K562 (cell line): Measurements from ENCODE around the gene RTP3. TPM values are rescaled to one million over a fixed set of nuclear protein-coding genes. Genes with fewer than 3 reads are reported as not detected.

ENCODE experiments used
- ATAC-seq: fragments of 200-7000 bp; cut with Tn5 transposase; 3 replicates; pipeline ENCODE4 v1.9.1; 2020; ENCODE audit warnings: moderate library complexity
- BruUV-seq: library from RNA; stranded (reverse); fragments of 400-500 nt; replicated peaks from 2 replicates; lab custom pipeline; 2021; lab: Mats Ljungman, UMichigan
- CTCF ChIA-PET: fragments of 300-600 bp; formaldehyde crosslinking; extraction: SDS; loops from one replicate; lab custom pipeline; 2021; ENCODE audit warnings: low intra/inter-chr PET ratio; lab: Yijun Ruan, JAX
- POLR2A ChIA-PET: fragments of 300-600, 350-650 bp; sonication (Branson Sonifier 250); formaldehyde crosslinking; extraction: SDS; loops from one replicate; lab custom pipeline; 2021; ENCODE audit warnings: antibody characterized with exemption, inconsistent platforms; lab: Yijun Ruan, JAX
- DNase-seq, 4 experiments: peaks; one replicate each; pipeline versions ENCODE4 v3.0.0 to v3.0.0-alpha.2; 2011 to 2018; ENCODE audit warnings: low spot score in 3 of 4, mixed read lengths in 3 of 4; ENCODE audit errors: extremely low read depth in 1 of 4
- FAIRE-seq: peaks from 2 replicates; lab custom pipeline; 2011; peaks lifted over from hg19 to GRCh38; lab: Jason Lieb, UNC
- H2AFZ ChIP-seq: 2 replicates; pipeline ENCODE4 v1.6.0; 2011; ENCODE audit warnings: low read depth, low read length, control low read depth, inconsistent platforms
- H3K27ac ChIP-seq: fragments of 200-600 bp; 3 replicates; pipeline ENCODE4 v1.8.0; 2011; ENCODE audit warnings: low read depth, mild to moderate bottlenecking, control low read depth, inconsistent platforms, low read length, moderate library complexity, mixed read lengths; ENCODE audit errors: extremely low read depth
- H3K27me3 ChIP-seq, 2 experiments: fragments of 300-600 bp in 1 of 2; 2 replicates in 1 of 2; 3 replicates in 1 of 2; pipeline versions ENCODE4 v1.6.0 to v1.8.0; 2011; ENCODE audit warnings: inconsistent platforms in 2 of 2, low read length in 2 of 2, mild to moderate bottlenecking in 1 of 2, mixed read lengths in 1 of 2, moderate library complexity in 1 of 2; ENCODE audit not compliant: control insufficient read depth in 2 of 2, insufficient read depth in 2 of 2
- H3K36me3 ChIP-seq: fragments of 300-600 bp; 3 replicates; pipeline ENCODE4 v1.8.0; 2011; ENCODE audit warnings: mild to moderate bottlenecking, low read length, inconsistent platforms; ENCODE audit not compliant: control insufficient read depth, insufficient read depth
- H3K4me1 ChIP-seq, 2 experiments: fragments of 200-600 bp in 1 of 2; replicated peaks in 1 of 2; 2 replicates in 1 of 2; 3 replicates in 1 of 2; pipeline versions ENCODE4 v1.5.1 to v1.8.0; 2011; ENCODE audit warnings: inconsistent platforms in 2 of 2, low read length in 2 of 2, mild to moderate bottlenecking in 1 of 2, mixed read lengths in 1 of 2, moderate library complexity in 1 of 2; ENCODE audit not compliant: control insufficient read depth in 2 of 2, insufficient read depth in 2 of 2
- H3K4me2 ChIP-seq: 2 replicates; pipeline ENCODE4 v1.6.1; 2011; ENCODE audit warnings: low read length, control low read depth, inconsistent platforms, mixed read lengths; ENCODE audit not compliant: insufficient read depth
- H3K4me3 ChIP-seq: fragments of 200-600 bp; sonication (generic), shearing (Covaris generic); 2 replicates; pipeline ENCODE4 v1.5.1; 2016; ENCODE audit warnings: control low read depth, inconsistent platforms
- H3K79me2 ChIP-seq: fragments of 200-600 bp; 3 replicates; pipeline ENCODE4 v1.8.0; 2011; ENCODE audit warnings: low read length, inconsistent platforms; ENCODE audit not compliant: control insufficient read depth, insufficient read depth
- H3K9ac ChIP-seq, 2 experiments: 2 replicates each; pipeline versions ENCODE4 v1.6.0 to v1.6.1; 2011; ENCODE audit warnings: low read depth in 2 of 2, low read length in 2 of 2, control low read depth in 1 of 2, inconsistent platforms in 1 of 2, mild to moderate bottlenecking in 1 of 2, mixed read lengths in 1 of 2; ENCODE audit not compliant: insufficient read depth in 1 of 2
- H3K9me1 ChIP-seq: one replicate; pipeline ENCODE4 v1.6.0; 2011; ENCODE audit warnings: inconsistent platforms, mild to moderate bottlenecking, low read length, moderate library complexity; ENCODE audit not compliant: control insufficient read depth, insufficient read depth
- H3K9me3 ChIP-seq: replicated peaks from 2 replicates; pipeline ENCODE4 v1.5.1; 2011; ENCODE audit warnings: low read depth, low read length, inconsistent platforms; ENCODE audit not compliant: control insufficient read depth, insufficient read depth
- H4K20me1 ChIP-seq: replicated peaks from 2 replicates; pipeline ENCODE4 v1.6.1; 2011; ENCODE audit warnings: low read length, inconsistent platforms, mixed read lengths; ENCODE audit not compliant: control insufficient read depth, insufficient read depth
- CHCHD3 ChIP-seq: fragments of 250-450 bp; sonication (Bioruptor Pico); IDR thresholded peaks from 2 replicates; pipeline ENCODE4 v2.1.2; 2022; ENCODE audit warnings: mild to moderate bottlenecking
- CTCF ChIP-seq, 3 experiments: IDR thresholded peaks in 2 of 3; conservative IDR thresholded peaks in 1 of 3; 2 replicates each; pipeline ENCODE4 v1.5.1; 2011 to 2012; ENCODE audit warnings: low read length in 3 of 3, mild to moderate bottlenecking in 3 of 3, control low read depth in 2 of 3, improper control_type of control experiment in 1 of 3, inconsistent platforms in 1 of 3, low read depth in 1 of 3, mixed read lengths in 1 of 3, moderate library complexity in 1 of 3; ENCODE audit not compliant: insufficient read depth in 2 of 3
- MAFK ChIP-seq: IDR thresholded peaks from 2 replicates; pipeline ENCODE4 v1.6.1; 2011; ENCODE audit warnings: low read length, improper control_type of control experiment
- MBD2 ChIP-seq: sonication (generic); IDR thresholded peaks from 2 replicates; pipeline ENCODE4 v1.6.1; 2016; ENCODE audit warnings: low read depth, borderline replicate concordance
- MCM5 ChIP-seq: fragments of 450-650 bp; IDR thresholded peaks from 2 replicates; pipeline ENCODE4 v1.6.1; 2016; ENCODE audit warnings: low read depth
- MYBL2 ChIP-seq, 2 experiments: fragments of 450-650 bp in 1 of 2; sonication (generic) in 1 of 2; formaldehyde crosslinking in 1 of 2; IDR thresholded peaks; 2 replicates each; pipeline versions ENCODE4 v1.6.1 to v1.8.1; 2017 to 2022; ENCODE audit warnings: borderline replicate concordance in 1 of 2, inconsistent platforms in 1 of 2, low read depth in 1 of 2, mild to moderate bottlenecking in 1 of 2, missing genetic modification reagents in 1 of 2, moderate library complexity in 1 of 2
- PHB2 ChIP-seq: fragments of 450-650 bp; IDR thresholded peaks from 2 replicates; pipeline ENCODE4 v1.6.1; 2017; ENCODE audit warnings: low read depth
- PHF21A ChIP-seq: fragments of 450-650 bp; IDR thresholded peaks from 2 replicates; pipeline ENCODE4 v1.6.1; 2017; ENCODE audit warnings: low read depth, borderline replicate concordance
- PML ChIP-seq: IDR thresholded peaks from 2 replicates; pipeline ENCODE4 v1.6.1; 2012; ENCODE audit warnings: low read length, inconsistent platforms
- RAD21 ChIP-seq, 2 experiments: fragments of 250-450 bp in 1 of 2; fragments of 450-650 bp in 1 of 2; sonication (Bioruptor Pico) in 1 of 2; formaldehyde crosslinking in 1 of 2; IDR thresholded peaks in 1 of 2; conservative IDR thresholded peaks in 1 of 2; 2 replicates each; pipeline versions ENCODE4 v1.4.0 to v1.8.0; 2020 to 2022; ENCODE audit warnings: mild to moderate bottlenecking in 2 of 2, moderate library complexity in 1 of 2
- RBM25 ChIP-seq: fragments of 200-400 bp; formaldehyde crosslinking; IDR thresholded peaks from 2 replicates; pipeline ENCODE4 v1.6.1; 2018; ENCODE audit warnings: low read length, low read depth, moderate library complexity; ENCODE audit not compliant: severe bottlenecking
- RCOR1 ChIP-seq, 2 experiments: IDR thresholded peaks; 2 replicates each; pipeline ENCODE4 v1.6.1; 2012; ENCODE audit warnings: low read depth in 2 of 2, low read length in 2 of 2, borderline replicate concordance in 1 of 2, improper control_type of control experiment in 1 of 2
- YY1 ChIP-seq, 3 experiments: IDR thresholded peaks; 2 replicates each; pipeline ENCODE4 v1.6.1; 2011; ENCODE audit warnings: low read length in 2 of 3, mild to moderate bottlenecking in 2 of 3, moderate library complexity in 2 of 3, borderline replicate concordance in 1 of 3, control low read depth in 1 of 3, low read depth in 1 of 3; ENCODE audit not compliant: insufficient read depth in 3 of 3, insufficient replicate concordance in 2 of 3, control insufficient read depth in 1 of 3, insufficient read length in 1 of 3; ENCODE audit errors: extremely low read depth in 1 of 3
- ZNF121 ChIP-seq: sonication (generic); formaldehyde crosslinking; conservative IDR thresholded peaks from 2 replicates; pipeline ENCODE4 v1.8.0; 2022; ENCODE audit warnings: missing genetic modification reagents
- ZNF57 ChIP-seq: fragments of 450-650 bp; formaldehyde crosslinking; IDR thresholded peaks from 2 replicates; pipeline ENCODE4 v1.4.0; 2020; ENCODE audit warnings: mild to moderate bottlenecking, moderate library complexity
- WGBS: fragments of 100-300 bp; shearing (Covaris generic); methylation state at CpG from one replicate; pipeline ENCODE4 v1.1.6; 2016; ENCODE audit warnings: low coverage, mixed read lengths; ENCODE audit not compliant: insufficient coverage; ENCODE audit errors: missing lambda C conversion rate; 5-methylcytosine and 5-hydroxymethylcytosine counted together
- in situ Hi-C: fragments of 300-500 bp; cut with MboI; formaldehyde crosslinking; loops from 4 replicates; pipeline ENCODE4 v1.15.0; 2018; ENCODE audit warnings: inconsistent platforms, mixed read lengths
- intact Hi-C: fragments of 100-400 bp; cut with micrococcal nuclease; formaldehyde crosslinking; loops from 2 replicates; pipeline ENCODE4 v1.14.2; 2022
- polyA plus RNA-seq, 8 experiments: library from polyadenylated mRNA; depleted of rRNA in 4 of 8; stranded (reverse) in 5 of 8; unstranded in 3 of 8; fragments of >200 nt; fragmentation: Nextera tagmentation in 2 of 8; fragmentation: Illumina TruSeq in 1 of 8; extraction: Ambion mirVana in 2 of 8; extraction: Trizol in 1 of 8; gene quantifications; 2 replicates each; pipeline versions ENCODE4 v1.2.1 to v1.2.3, GENCODE V29; 2011 to 2014; ENCODE audit warnings: inconsistent platforms in 1 of 8, missing spikeins in 1 of 8
- total RNA-seq, 7 experiments: library from RNA; depleted of rRNA in 6 of 7; stranded (reverse); fragments of >200 nt in 6 of 7; fragmentation: Illumina TruSeq in 2 of 7; extraction: Trizol in 2 of 7; gene quantifications; 2 replicates each; pipeline versions ENCODE4 v1.2.1 to v1.2.3, GENCODE V29; 2011 to 2021; ENCODE audit warnings: low replicate concordance in 1 of 7
- TF ChIP-seq, protein P1 (sequence below): sonication (generic); formaldehyde crosslinking; IDR thresholded peaks from 2 replicates; pipeline ENCODE4 v1.8.0; 2023; ENCODE audit warnings: mild to moderate bottlenecking, missing genetic modification reagents

RTP3 gene
- total and polyA plus RNA-seq, 9 of the 15 experiments (the other 6 are each of a cell fraction or from before 2014, with no cell fraction given) = not detected

DNA sequence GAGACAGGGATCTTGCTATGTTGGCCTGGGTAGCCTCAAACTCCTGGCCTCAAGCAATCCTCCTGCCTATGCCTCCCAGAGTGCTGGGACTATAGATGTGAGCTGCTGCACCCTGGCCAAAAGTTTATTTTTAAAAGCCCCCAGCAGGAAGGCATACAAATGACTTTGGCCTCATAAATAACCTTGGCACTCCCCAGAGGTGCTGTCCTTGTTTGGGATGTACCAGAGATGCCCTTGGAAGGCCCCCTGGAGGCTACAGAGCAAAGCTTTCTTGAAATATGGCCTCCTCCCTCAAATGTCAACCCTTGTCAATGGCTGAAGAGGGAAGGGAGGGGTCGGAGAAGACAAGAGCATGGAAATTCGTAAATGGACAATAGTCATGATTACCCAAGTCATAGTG, 14.0 kb upstream of the RTP3 start:
- Histone ChIP-seq H3K27ac (no peak overlapping the region), H3K9me1 (no peaks in the 10 kb centered on the region), H3K27me3 (peaks cover 15 to 18% of the 10 kb centered on the region in 2 experiments; a peak in 4 of 5 replicates), H4K20me1 (no peaks in the 10 kb centered on the region), H3K79me2 (no peaks in the 10 kb centered on the region), H3K9ac (no peak overlapping the region), H2AFZ (no peak overlapping the region), H3K36me3 (no peaks in the 10 kb centered on the region), H3K4me2 (no peak overlapping the region), H3K4me3 (no peak overlapping the region), H3K9me3 (no peaks in the 10 kb centered on the region), H3K4me1 (peaks cover under 1 to 10% of the 10 kb centered on the region in 2 experiments; a peak in 3 of 5 replicates)
- BruUV-seq = no TSS peak
- ATAC-seq (no peak), FAIRE-seq (no peak), DNase-seq (no peak)
- 4% methylated on average over 2 of the region's 2 CpGs for WGBS
- ChIA-PET POLR2A (interaction anchor here (0.7 to 2.6 kb wide), 5 partner anchors 9 to 76 kb away, joined by 3 to 12 read pairs (median 3); partner anchors contain the start of genes CCR5AS and CCRL2), CTCF (interaction anchor here (1.7 kb wide), 1 partner anchor 75 kb away, joined by 6 read pairs; no protein-coding TSS in a partner anchor)
- intact Hi-C loops (loop anchor here (1.0 kb wide), 1 partner anchor 56 kb away; no protein-coding TSS in a partner anchor), in situ Hi-C loops (loop anchor here (5.0 kb wide), 1 partner anchor 153 kb away; no protein-coding TSS in a partner anchor)
- no peak for TF ChIP-seq CHCHD3 (CRISPR knock-in tag)
- peak; percentile 38 for TF ChIP-seq RBM25
- peak; percentile 32 to 44 (median 37); a peak in 3 of 6 replicates for TF ChIP-seq CTCF (IDR thresholded peaks at IDR 0.05 in 2 of 3, conservative IDR thresholded peaks at IDR 0.05 in 1 of 3; ENCODE audit: insufficient read depth in 2 of 3, low read depth in 1 of 3, low read length in 3 of 3)
- no peak for TF ChIP-seq MAFK
- TF ChIP-seq ZNF57 (CRISPR knock-in tag) = no peak
- TF ChIP-seq MYBL2 (IDR thresholded peaks at IDR 0.05; ENCODE audit: low read depth) = no peak
- no peak for TF ChIP-seq MYBL2 (CRISPR knock-in tag; IDR thresholded peaks at IDR 0.05; ENCODE audit: borderline replicate concordance)
- TF ChIP-seq RCOR1 (IDR thresholded peaks at IDR 0.05; ENCODE audit: borderline replicate concordance in 1 of 2, low read depth in 2 of 2, low read length in 2 of 2) = no peak
- peak; percentile 76 for TF ChIP-seq ZNF121 (CRISPR knock-in tag)
- no peak for TF ChIP-seq MCM5
- no peak for TF ChIP-seq PHB2
- no peak for TF ChIP-seq MBD2
- TF ChIP-seq, protein P1, sequence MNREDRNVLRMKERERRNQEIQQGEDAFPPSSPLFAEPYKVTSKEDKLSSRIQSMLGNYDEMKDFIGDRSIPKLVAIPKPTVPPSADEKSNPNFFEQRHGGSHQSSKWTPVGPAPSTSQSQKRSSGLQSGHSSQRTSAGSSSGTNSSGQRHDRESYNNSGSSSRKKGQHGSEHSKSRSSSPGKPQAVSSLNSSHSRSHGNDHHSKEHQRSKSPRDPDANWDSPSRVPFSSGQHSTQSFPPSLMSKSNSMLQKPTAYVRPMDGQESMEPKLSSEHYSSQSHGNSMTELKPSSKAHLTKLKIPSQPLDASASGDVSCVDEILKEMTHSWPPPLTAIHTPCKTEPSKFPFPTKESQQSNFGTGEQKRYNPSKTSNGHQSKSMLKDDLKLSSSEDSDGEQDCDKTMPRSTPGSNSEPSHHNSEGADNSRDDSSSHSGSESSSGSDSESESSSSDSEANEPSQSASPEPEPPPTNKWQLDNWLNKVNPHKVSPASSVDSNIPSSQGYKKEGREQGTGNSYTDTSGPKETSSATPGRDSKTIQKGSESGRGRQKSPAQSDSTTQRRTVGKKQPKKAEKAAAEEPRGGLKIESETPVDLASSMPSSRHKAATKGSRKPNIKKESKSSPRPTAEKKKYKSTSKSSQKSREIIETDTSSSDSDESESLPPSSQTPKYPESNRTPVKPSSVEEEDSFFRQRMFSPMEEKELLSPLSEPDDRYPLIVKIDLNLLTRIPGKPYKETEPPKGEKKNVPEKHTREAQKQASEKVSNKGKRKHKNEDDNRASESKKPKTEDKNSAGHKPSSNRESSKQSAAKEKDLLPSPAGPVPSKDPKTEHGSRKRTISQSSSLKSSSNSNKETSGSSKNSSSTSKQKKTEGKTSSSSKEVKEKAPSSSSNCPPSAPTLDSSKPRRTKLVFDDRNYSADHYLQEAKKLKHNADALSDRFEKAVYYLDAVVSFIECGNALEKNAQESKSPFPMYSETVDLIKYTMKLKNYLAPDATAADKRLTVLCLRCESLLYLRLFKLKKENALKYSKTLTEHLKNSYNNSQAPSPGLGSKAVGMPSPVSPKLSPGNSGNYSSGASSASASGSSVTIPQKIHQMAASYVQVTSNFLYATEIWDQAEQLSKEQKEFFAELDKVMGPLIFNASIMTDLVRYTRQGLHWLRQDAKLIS (CRISPR knock-in tag) = no peak
- peak in 1 of 3 experiments; percentile 46 for TF ChIP-seq YY1 (IDR thresholded peaks at IDR 0.05; ENCODE audit: borderline replicate concordance in 1 of 3, control insufficient read depth in 1 of 3, extremely low read depth in 1 of 3, insufficient read depth in 3 of 3, insufficient read length in 1 of 3, insufficient replicate concordance in 2 of 3, low read depth in 1 of 3, low read length in 2 of 3)
- TF ChIP-seq RAD21 (CRISPR knock-in tag; conservative IDR thresholded peaks at IDR 0.05 in 1 of 2, IDR thresholded peaks at IDR 0.05 in 1 of 2) = peak in 1 of 2 experiments; percentile 40; a peak in 3 of 4 replicates
- no peak for TF ChIP-seq PML
- TF ChIP-seq PHF21A = no peak
